CD14-positive monocyte (primary cell): ENCODE data around the gene BBS9. TPM values are rescaled to one million over a fixed set of nuclear protein-coding genes. Genes with fewer than 3 reads are reported as not detected.

Experiments
- DNase-seq, 3 donors: peaks; one replicate each; pipeline ENCODE4 v3.0.0-alpha.2; 2011 to 2022
- H2AFZ ChIP-seq: 2 replicates; pipeline ENCODE4 v1.6.0; 2012; ENCODE audit warnings: mild to moderate bottlenecking, low read depth, low read length, inconsistent platforms; ENCODE audit not compliant: insufficient read depth, poor library complexity, severe bottlenecking
- H3K27ac ChIP-seq, 2 donors: 1 replicate in 1 of 2; 2 replicates in 1 of 2; pipeline ENCODE4 v1.5.1; 2012 to 2013; ENCODE audit warnings: low read length in 2 of 2, control low read depth in 1 of 2, inconsistent platforms in 1 of 2, low read depth in 1 of 2, mild to moderate bottlenecking in 1 of 2
- H3K27me3 ChIP-seq, 2 donors: one replicate each; pipeline versions ENCODE4 v1.6.0 to v1.6.1; 2011 to 2013; ENCODE audit warnings: low read length in 2 of 2; ENCODE audit not compliant: control insufficient read depth in 2 of 2, insufficient read depth in 2 of 2
- H3K36me3 ChIP-seq, 2 donors: replicated peaks in 1 of 2; 1 replicate in 1 of 2; 2 replicates in 1 of 2; pipeline versions ENCODE4 v1.5.1 to v1.6.1; 2012 to 2013; ENCODE audit warnings: low read length in 2 of 2, control low read depth in 1 of 2, inconsistent platforms in 1 of 2, mild to moderate bottlenecking in 1 of 2; ENCODE audit not compliant: insufficient read depth in 2 of 2, control insufficient read depth in 1 of 2
- H3K4me1 ChIP-seq, 2 donors: 1 replicate in 1 of 2; 2 replicates in 1 of 2; pipeline versions ENCODE4 v1.5.1 to v1.6.1; 2012 to 2013; ENCODE audit warnings: low read length in 2 of 2, control low read depth in 1 of 2, inconsistent platforms in 1 of 2, mild to moderate bottlenecking in 1 of 2, moderate library complexity in 1 of 2; ENCODE audit not compliant: insufficient read depth in 2 of 2, control insufficient read depth in 1 of 2
- H3K4me2 ChIP-seq: replicated peaks from 2 replicates; pipeline ENCODE3; 2012; ENCODE audit warnings: low read length, moderate library complexity, mild to moderate bottlenecking; ENCODE audit not compliant: poor library complexity, severe bottlenecking; ENCODE audit errors: extremely low read depth
- H3K4me3 ChIP-seq, 3 experiments: fragments of 200-600 bp in 1 of 3; sonication (generic) in 1 of 3; replicated peaks in 1 of 3; 1 replicate in 2 of 3; 2 replicates in 1 of 3; pipeline ENCODE4 v1.5.1; 2011 to 2013; ENCODE audit warnings: low read length in 3 of 3, mild to moderate bottlenecking in 3 of 3, control low read depth in 2 of 3, low read depth in 2 of 3, inconsistent platforms in 1 of 3, moderate library complexity in 1 of 3
- H3K79me2 ChIP-seq: 2 replicates; pipeline ENCODE4 v1.6.0; 2012; ENCODE audit warnings: mild to moderate bottlenecking, control low read depth, inconsistent platforms, low read length, moderate library complexity; ENCODE audit not compliant: insufficient read depth
- H3K9ac ChIP-seq: 2 replicates; pipeline ENCODE4 v1.6.0; 2017; ENCODE audit warnings: low read length, mild to moderate bottlenecking; ENCODE audit not compliant: insufficient read depth, poor library complexity, severe bottlenecking
- H3K9me3 ChIP-seq, 2 donors: replicated peaks in 1 of 2; 1 replicate in 1 of 2; 2 replicates in 1 of 2; pipeline versions ENCODE4 v1.5.1 to v1.6.1; 2012 to 2013; ENCODE audit warnings: low read length in 2 of 2, control low read depth in 1 of 2; ENCODE audit not compliant: control insufficient read depth in 1 of 2, insufficient read depth in 1 of 2
- H4K20me1 ChIP-seq: 2 replicates; pipeline ENCODE4 v1.6.0; 2012; ENCODE audit warnings: mild to moderate bottlenecking, low read length, control low read depth, moderate library complexity; ENCODE audit not compliant: insufficient read depth
- H3K27ac Mint-ChIP-seq, 7 donors: one replicate each; pipeline ENCODE4 v1.8.0; 2020; ENCODE audit warnings: mild to moderate bottlenecking in 7 of 7, mixed read lengths in 7 of 7, moderate library complexity in 6 of 7, inconsistent platforms in 2 of 7
- H3K27me3 Mint-ChIP-seq, 3 donors: one replicate each; pipeline ENCODE4 v1.8.0; 2021 to 2022; ENCODE audit warnings: low read depth in 3 of 3, mild to moderate bottlenecking in 3 of 3, mixed read lengths in 3 of 3, moderate library complexity in 3 of 3, inconsistent platforms in 1 of 3
- H3K36me3 Mint-ChIP-seq, 2 donors: one replicate each; pipeline ENCODE4 v1.8.0; 2020; ENCODE audit warnings: mixed read lengths in 2 of 2, inconsistent platforms in 1 of 2, mild to moderate bottlenecking in 1 of 2
- H3K4me1 Mint-ChIP-seq: one replicate; pipeline ENCODE4 v1.8.0; 2020; ENCODE audit warnings: mild to moderate bottlenecking, mixed read lengths
- H3K4me3 Mint-ChIP-seq, 2 donors: one replicate each; pipeline ENCODE4 v1.8.0; 2020; ENCODE audit warnings: mild to moderate bottlenecking in 2 of 2, mixed read lengths in 2 of 2, moderate library complexity in 1 of 2
- H3K9me3 Mint-ChIP-seq, 7 donors: one replicate each; pipeline ENCODE4 v1.8.0; 2020 to 2022; ENCODE audit warnings: mixed read lengths in 7 of 7, mild to moderate bottlenecking in 6 of 7, moderate library complexity in 6 of 7, inconsistent platforms in 2 of 7
- CTCF ChIP-seq: fragments of 200-600 bp; IDR thresholded peaks from one replicate; pipeline ENCODE4 v1.8.0; 2022; ENCODE audit warnings: antibody characterized with exemption, mild to moderate bottlenecking
- WGBS: methylation state at CpG from one replicate; pipeline ENCODE4 v1.1.5; 2013; ENCODE audit warnings: missing lambda C conversion rate; ENCODE audit not compliant: insufficient coverage; 5-methylcytosine and 5-hydroxymethylcytosine counted together
- intact Hi-C, 2 donors: fragments of 100-400 bp; cut with micrococcal nuclease; formaldehyde crosslinking; loops; one replicate each; pipeline versions ENCODE4 v1.15.0 to v1.15.1; 2023
- polyA plus RNA-seq, 3 donors: library from polyadenylated mRNA; depleted of rRNA in 1 of 3; unstranded in 2 of 3; stranded (reverse) in 1 of 3; fragments of 300-500 nt in 2 of 3; fragments of >200 nt in 1 of 3; fragmentation: Illumina TruSeq in 2 of 3; gene quantifications; 1 replicate in 2 of 3; 2 replicates in 1 of 3; pipeline ENCODE4 v1.2.3, GENCODE V29; 2012 to 2021

Gene BBS9
- polyA plus RNA-seq, 3 donors: 4.9 to 7.5 (median 6.8) TPM

GRCh38 chr7:33619264-33619663 is 489.9 kb downstream of the BBS9 start:
- Histone ChIP-seq H4K20me1 (no peaks in the 10 kb centered on the region), H2AFZ (no peak overlapping the region), H3K27me3 (no peaks in the 10 kb centered on the region), H3K4me3 (no peak overlapping the region), H3K9ac (no peak overlapping the region), H3K4me2 (no peak overlapping the region), H3K27ac (no peak overlapping the region), H3K4me1 (no peaks in the 10 kb centered on the region), H3K79me2 (no peaks in the 10 kb centered on the region), H3K36me3 (no peaks in the 10 kb centered on the region), H3K9me3 (peaks cover 0 to 3% of the 10 kb centered on the region in 2 donors)
- Mint-ChIP-seq H3K9me3 (peaks cover 0 to 10% (median 2%) of the 10 kb centered on the region in 7 donors), H3K27me3 (no peaks in the 10 kb centered on the region), H3K4me1 (no peaks in the 10 kb centered on the region), H3K36me3 (no peaks in the 10 kb centered on the region), H3K4me3 (no peak overlapping the region), H3K27ac (no peak overlapping the region)
- DNase-seq: no peak
- intact Hi-C loops: no loop called here
- TF ChIP-seq CTCF: no peak
- no CpG with 5 or more reads among the region's 2 CpGs for WGBS

GRCh38 chr7:33623267-33623666 is 493.9 kb downstream of the BBS9 start:
- Histone ChIP-seq H3K9ac (no peak overlapping the region), H3K79me2 (no peaks in the 10 kb centered on the region), H3K27ac (no peak overlapping the region), H3K9me3 (peaks cover 0 to 3% of the 10 kb centered on the region in 2 donors), H2AFZ (no peak overlapping the region), H3K36me3 (no peaks in the 10 kb centered on the region), H3K4me3 (no peak overlapping the region), H3K4me2 (no peak overlapping the region), H3K27me3 (no peaks in the 10 kb centered on the region), H3K4me1 (no peaks in the 10 kb centered on the region), H4K20me1 (no peaks in the 10 kb centered on the region)
- no peak overlapping the region for H3K4me3 Mint-ChIP-seq
- H3K27me3 Mint-ChIP-seq: no peaks in the 10 kb centered on the region
- DNase-seq: no peak
- TF ChIP-seq CTCF: no peak
- intact Hi-C loops: no loop called here
- H3K4me1 Mint-ChIP-seq: no peaks in the 10 kb centered on the region
- peaks cover 3 to 20% (median 5%) of the 10 kb centered on the region in 7 donors for H3K9me3 Mint-ChIP-seq
- H3K27ac Mint-ChIP-seq: no peak overlapping the region
- no CpG with 5 or more reads among the region's 1 CpG for WGBS
- no peaks in the 10 kb centered on the region for H3K36me3 Mint-ChIP-seq
